Measurements from ENCODE around the gene SMAD7.

GRCh38 chr18:48991319-48991660 is 40.5 kb upstream of the SMAD7 start:
- no peak for TF ChIP-seq CTCF (conservative IDR thresholded peaks at IDR 0.05; ENCODE audit: low read length)
- TF ChIP-seq EZH2phosphoT487 (IDR thresholded peaks at IDR 0.05; ENCODE audit: borderline replicate concordance, low read depth, low read length): no peak

All from OCI-LY7 (cell line).